K562 (cell line): ENCODE measurements around the gene GP1BB. TPM values are rescaled to one million over a fixed set of nuclear protein-coding genes. Genes with fewer than 3 reads are reported as not detected.

Experiments
- EHMT2 ChIP-seq: fragments of 450-650 bp; IDR thresholded peaks from 2 replicates; pipeline ENCODE4 v1.6.1; 2018; ENCODE audit warnings: antibody characterized with exemption
- NCOR1 ChIP-seq: fragments of 450-650 bp; IDR thresholded peaks from 2 replicates; pipeline ENCODE4 v1.6.1; 2016; ENCODE audit warnings: mild to moderate bottlenecking, moderate library complexity
- NFATC3 ChIP-seq: fragments of 450-650 bp; IDR thresholded peaks from 2 replicates; pipeline ENCODE4 v1.6.1; 2017; ENCODE audit warnings: mild to moderate bottlenecking
- POLR2AphosphoS2 ChIP-seq: IDR thresholded peaks from 2 replicates; pipeline ENCODE4 v1.6.1; 2012; ENCODE audit warnings: low read length, improper control_type of control experiment
- TBP ChIP-seq: optimal IDR thresholded peaks from 2 replicates; pipeline ENCODE3; 2011; ENCODE audit warnings: low read depth, low read length, improper control_type of control experiment
- TRIM28 ChIP-seq: fragments of 450-650 bp; IDR thresholded peaks from 2 replicates; pipeline ENCODE4 v1.6.1; 2017
- ZNF316 ChIP-seq: fragments of 450-650 bp; IDR thresholded peaks from 2 replicates; pipeline ENCODE4 v1.6.1; 2016
- polyA plus RNA-seq, 8 experiments: library from polyadenylated mRNA; depleted of rRNA in 4 of 8; stranded (reverse) in 5 of 8; unstranded in 3 of 8; fragments of >200 nt; fragmentation: Nextera tagmentation in 2 of 8; fragmentation: Illumina TruSeq in 1 of 8; extraction: Ambion mirVana in 2 of 8; extraction: Trizol in 1 of 8; gene quantifications; 2 replicates each; pipeline versions ENCODE4 v1.2.1 to v1.2.3, GENCODE V29; 2011 to 2014; ENCODE audit warnings: inconsistent platforms in 1 of 8, missing spikeins in 1 of 8
- total RNA-seq, 7 experiments: library from RNA; depleted of rRNA in 6 of 7; stranded (reverse); fragments of >200 nt in 6 of 7; fragmentation: Illumina TruSeq in 2 of 7; extraction: Trizol in 2 of 7; gene quantifications; 2 replicates each; pipeline versions ENCODE4 v1.2.1 to v1.2.3, GENCODE V29; 2011 to 2021; ENCODE audit warnings: low replicate concordance in 1 of 7
- TF ChIP-seq, protein P1 (sequence below): fragments of 450-650 bp; IDR thresholded peaks from 2 replicates; pipeline ENCODE4 v1.6.1; 2016; ENCODE audit warnings: mild to moderate bottlenecking, moderate library complexity
- TF ChIP-seq, protein P2 (sequence below): sonication (generic); formaldehyde crosslinking; IDR thresholded peaks from 2 replicates; pipeline ENCODE4 v1.8.0; 2022; ENCODE audit warnings: mild to moderate bottlenecking, missing genetic modification reagents
- TF ChIP-seq, protein P3 (sequence below): fragments of 450-650 bp; IDR thresholded peaks from 2 replicates; pipeline ENCODE4 v1.6.1; 2016; ENCODE audit warnings: low read depth, mild to moderate bottlenecking, moderate library complexity
- TF ChIP-seq, protein P4 (sequence below): fragments of 250-450 bp; sonication (Bioruptor Pico); IDR thresholded peaks from 2 replicates; pipeline ENCODE4 v1.9.0; 2021; ENCODE audit warnings: mild to moderate bottlenecking

The GP1BB gene
- total and polyA plus RNA-seq, 9 of the 15 experiments (the other 6 are each of a cell fraction or from before 2014, with no cell fraction given), result 0.69 to 162 (median 2.8) TPM

DNA sequence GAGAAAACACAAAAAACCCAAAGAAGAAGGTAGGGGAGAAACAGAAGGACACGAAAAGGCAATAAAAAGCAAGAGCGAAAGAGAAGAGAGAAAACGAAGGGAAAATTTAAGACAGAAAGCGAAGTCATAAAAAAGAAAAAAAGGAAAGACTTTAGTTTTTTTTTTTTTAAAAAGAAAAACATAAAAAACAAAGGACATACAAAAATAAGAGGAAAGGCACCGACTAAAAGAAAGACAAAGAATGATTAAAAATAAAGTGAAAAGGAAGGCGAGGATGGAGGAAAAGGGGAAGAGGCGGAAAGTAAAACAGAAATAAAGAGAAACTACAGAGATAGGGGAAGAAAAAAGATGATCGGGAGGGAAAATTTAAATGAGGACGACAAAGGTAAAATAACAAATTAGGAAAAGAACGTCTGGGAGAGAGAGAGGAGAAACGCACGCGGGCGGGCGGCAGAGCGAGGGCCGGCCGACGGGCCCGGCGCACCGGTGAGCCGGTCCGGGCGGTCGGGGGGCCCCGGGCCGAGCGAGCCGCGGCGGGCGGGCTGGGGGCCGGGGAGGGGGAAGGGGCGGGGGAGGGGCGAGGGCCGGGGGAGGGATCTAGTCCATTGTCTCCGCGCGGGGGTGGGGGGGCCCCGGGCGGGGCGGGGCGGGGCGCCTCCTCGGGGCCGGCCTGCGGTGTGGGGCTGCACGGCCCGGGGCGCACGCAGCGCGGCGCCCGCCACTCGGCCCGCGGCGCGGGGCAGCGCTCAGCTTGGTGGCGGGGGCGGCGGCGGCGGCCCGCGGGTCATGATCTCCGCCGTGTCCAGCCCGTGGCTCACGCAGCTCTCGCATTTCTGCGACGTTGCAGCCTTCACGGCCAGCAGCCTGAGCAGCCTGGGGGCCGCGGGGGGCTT, 37.0 kb downstream of the GP1BB start, which contains the start of gene TBX1 (continued):
- TF ChIP-seq, protein P1, sequence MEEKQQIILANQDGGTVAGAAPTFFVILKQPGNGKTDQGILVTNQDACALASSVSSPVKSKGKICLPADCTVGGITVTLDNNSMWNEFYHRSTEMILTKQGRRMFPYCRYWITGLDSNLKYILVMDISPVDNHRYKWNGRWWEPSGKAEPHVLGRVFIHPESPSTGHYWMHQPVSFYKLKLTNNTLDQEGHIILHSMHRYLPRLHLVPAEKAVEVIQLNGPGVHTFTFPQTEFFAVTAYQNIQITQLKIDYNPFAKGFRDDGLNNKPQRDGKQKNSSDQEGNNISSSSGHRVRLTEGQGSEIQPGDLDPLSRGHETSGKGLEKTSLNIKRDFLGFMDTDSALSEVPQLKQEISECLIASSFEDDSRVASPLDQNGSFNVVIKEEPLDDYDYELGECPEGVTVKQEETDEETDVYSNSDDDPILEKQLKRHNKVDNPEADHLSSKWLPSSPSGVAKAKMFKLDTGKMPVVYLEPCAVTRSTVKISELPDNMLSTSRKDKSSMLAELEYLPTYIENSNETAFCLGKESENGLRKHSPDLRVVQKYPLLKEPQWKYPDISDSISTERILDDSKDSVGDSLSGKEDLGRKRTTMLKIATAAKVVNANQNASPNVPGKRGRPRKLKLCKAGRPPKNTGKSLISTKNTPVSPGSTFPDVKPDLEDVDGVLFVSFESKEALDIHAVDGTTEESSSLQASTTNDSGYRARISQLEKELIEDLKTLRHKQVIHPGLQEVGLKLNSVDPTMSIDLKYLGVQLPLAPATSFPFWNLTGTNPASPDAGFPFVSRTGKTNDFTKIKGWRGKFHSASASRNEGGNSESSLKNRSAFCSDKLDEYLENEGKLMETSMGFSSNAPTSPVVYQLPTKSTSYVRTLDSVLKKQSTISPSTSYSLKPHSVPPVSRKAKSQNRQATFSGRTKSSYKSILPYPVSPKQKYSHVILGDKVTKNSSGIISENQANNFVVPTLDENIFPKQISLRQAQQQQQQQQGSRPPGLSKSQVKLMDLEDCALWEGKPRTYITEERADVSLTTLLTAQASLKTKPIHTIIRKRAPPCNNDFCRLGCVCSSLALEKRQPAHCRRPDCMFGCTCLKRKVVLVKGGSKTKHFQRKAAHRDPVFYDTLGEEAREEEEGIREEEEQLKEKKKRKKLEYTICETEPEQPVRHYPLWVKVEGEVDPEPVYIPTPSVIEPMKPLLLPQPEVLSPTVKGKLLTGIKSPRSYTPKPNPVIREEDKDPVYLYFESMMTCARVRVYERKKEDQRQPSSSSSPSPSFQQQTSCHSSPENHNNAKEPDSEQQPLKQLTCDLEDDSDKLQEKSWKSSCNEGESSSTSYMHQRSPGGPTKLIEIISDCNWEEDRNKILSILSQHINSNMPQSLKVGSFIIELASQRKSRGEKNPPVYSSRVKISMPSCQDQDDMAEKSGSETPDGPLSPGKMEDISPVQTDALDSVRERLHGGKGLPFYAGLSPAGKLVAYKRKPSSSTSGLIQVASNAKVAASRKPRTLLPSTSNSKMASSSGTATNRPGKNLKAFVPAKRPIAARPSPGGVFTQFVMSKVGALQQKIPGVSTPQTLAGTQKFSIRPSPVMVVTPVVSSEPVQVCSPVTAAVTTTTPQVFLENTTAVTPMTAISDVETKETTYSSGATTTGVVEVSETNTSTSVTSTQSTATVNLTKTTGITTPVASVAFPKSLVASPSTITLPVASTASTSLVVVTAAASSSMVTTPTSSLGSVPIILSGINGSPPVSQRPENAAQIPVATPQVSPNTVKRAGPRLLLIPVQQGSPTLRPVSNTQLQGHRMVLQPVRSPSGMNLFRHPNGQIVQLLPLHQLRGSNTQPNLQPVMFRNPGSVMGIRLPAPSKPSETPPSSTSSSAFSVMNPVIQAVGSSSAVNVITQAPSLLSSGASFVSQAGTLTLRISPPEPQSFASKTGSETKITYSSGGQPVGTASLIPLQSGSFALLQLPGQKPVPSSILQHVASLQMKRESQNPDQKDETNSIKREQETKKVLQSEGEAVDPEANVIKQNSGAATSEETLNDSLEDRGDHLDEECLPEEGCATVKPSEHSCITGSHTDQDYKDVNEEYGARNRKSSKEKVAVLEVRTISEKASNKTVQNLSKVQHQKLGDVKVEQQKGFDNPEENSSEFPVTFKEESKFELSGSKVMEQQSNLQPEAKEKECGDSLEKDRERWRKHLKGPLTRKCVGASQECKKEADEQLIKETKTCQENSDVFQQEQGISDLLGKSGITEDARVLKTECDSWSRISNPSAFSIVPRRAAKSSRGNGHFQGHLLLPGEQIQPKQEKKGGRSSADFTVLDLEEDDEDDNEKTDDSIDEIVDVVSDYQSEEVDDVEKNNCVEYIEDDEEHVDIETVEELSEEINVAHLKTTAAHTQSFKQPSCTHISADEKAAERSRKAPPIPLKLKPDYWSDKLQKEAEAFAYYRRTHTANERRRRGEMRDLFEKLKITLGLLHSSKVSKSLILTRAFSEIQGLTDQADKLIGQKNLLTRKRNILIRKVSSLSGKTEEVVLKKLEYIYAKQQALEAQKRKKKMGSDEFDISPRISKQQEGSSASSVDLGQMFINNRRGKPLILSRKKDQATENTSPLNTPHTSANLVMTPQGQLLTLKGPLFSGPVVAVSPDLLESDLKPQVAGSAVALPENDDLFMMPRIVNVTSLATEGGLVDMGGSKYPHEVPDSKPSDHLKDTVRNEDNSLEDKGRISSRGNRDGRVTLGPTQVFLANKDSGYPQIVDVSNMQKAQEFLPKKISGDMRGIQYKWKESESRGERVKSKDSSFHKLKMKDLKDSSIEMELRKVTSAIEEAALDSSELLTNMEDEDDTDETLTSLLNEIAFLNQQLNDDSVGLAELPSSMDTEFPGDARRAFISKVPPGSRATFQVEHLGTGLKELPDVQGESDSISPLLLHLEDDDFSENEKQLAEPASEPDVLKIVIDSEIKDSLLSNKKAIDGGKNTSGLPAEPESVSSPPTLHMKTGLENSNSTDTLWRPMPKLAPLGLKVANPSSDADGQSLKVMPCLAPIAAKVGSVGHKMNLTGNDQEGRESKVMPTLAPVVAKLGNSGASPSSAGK, result peak; percentile 82
- TF ChIP-seq, protein P2, sequence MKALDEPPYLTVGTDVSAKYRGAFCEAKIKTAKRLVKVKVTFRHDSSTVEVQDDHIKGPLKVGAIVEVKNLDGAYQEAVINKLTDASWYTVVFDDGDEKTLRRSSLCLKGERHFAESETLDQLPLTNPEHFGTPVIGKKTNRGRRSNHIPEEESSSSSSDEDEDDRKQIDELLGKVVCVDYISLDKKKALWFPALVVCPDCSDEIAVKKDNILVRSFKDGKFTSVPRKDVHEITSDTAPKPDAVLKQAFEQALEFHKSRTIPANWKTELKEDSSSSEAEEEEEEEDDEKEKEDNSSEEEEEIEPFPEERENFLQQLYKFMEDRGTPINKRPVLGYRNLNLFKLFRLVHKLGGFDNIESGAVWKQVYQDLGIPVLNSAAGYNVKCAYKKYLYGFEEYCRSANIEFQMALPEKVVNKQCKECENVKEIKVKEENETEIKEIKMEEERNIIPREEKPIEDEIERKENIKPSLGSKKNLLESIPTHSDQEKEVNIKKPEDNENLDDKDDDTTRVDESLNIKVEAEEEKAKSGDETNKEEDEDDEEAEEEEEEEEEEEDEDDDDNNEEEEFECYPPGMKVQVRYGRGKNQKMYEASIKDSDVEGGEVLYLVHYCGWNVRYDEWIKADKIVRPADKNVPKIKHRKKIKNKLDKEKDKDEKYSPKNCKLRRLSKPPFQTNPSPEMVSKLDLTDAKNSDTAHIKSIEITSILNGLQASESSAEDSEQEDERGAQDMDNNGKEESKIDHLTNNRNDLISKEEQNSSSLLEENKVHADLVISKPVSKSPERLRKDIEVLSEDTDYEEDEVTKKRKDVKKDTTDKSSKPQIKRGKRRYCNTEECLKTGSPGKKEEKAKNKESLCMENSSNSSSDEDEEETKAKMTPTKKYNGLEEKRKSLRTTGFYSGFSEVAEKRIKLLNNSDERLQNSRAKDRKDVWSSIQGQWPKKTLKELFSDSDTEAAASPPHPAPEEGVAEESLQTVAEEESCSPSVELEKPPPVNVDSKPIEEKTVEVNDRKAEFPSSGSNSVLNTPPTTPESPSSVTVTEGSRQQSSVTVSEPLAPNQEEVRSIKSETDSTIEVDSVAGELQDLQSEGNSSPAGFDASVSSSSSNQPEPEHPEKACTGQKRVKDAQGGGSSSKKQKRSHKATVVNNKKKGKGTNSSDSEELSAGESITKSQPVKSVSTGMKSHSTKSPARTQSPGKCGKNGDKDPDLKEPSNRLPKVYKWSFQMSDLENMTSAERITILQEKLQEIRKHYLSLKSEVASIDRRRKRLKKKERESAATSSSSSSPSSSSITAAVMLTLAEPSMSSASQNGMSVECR (CRISPR knock-in tag), result no peak
- TF ChIP-seq, protein P3, sequence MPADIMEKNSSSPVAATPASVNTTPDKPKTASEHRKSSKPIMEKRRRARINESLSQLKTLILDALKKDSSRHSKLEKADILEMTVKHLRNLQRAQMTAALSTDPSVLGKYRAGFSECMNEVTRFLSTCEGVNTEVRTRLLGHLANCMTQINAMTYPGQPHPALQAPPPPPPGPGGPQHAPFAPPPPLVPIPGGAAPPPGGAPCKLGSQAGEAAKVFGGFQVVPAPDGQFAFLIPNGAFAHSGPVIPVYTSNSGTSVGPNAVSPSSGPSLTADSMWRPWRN, result peak; percentile 45; the same call in 1 of the 2 replicates
- TF ChIP-seq POLR2AphosphoS2 (no peak), ZNF316 (peak; percentile 41; the same call in 1 of the 2 replicates), TBP (peak; percentile 18), TRIM28 (peak; percentile 74; the same call in 1 of the 2 replicates), EHMT2 (peak; percentile 74), NFATC3 (peak; percentile 92), NCOR1 (no peak)
- TF ChIP-seq, protein P4, sequence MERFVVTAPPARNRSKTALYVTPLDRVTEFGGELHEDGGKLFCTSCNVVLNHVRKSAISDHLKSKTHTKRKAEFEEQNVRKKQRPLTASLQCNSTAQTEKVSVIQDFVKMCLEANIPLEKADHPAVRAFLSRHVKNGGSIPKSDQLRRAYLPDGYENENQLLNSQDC (CRISPR knock-in tag), result peak; percentile 86; the same call in 1 of the 2 replicates
